Measurements from ENCODE around the gene CBS. TPM values are rescaled to one million over a fixed set of nuclear protein-coding genes. Genes with fewer than 3 reads are reported as not detected.
"Not testable (repeated sequence)": the region's sequence is repeated elsewhere in the genome, so short reads cannot be mapped to it uniquely, and the experiment has no call there.

Gene CBS
- total RNA-seq, 2 donors from 2014 or later: 272 to 303 TPM

GRCh38 chr21:43037918-43038658 is 37.5 kb downstream of the CBS start:
- H3K36me3 Mint-ChIP-seq (ENCODE audit: low read depth); H3K27ac ChIP-seq (ENCODE audit: low read depth, low read length); H3K9ac ChIP-seq (ENCODE audit: extremely low read depth, low read length, poor library complexity, severe bottlenecking); H3K27me3 Mint-ChIP-seq (ENCODE audit: insufficient read depth); H3K27ac Mint-ChIP-seq; H3K4me3 ChIP-seq (ENCODE audit: low read length); H3K4me1 ChIP-seq (ENCODE audit: control insufficient read depth, insufficient read depth, low read length); H3K9me3 Mint-ChIP-seq; DNase-seq; H3K9me3 ChIP-seq (ENCODE audit: control insufficient read depth, low read length); H3K4me3 Mint-ChIP-seq; H3K27me3 ChIP-seq (ENCODE audit: control insufficient read depth, insufficient read depth, low read length, poor library complexity, severe bottlenecking); H3K4me1 Mint-ChIP-seq: not testable (repeated sequence)
- H3K36me3 ChIP-seq (ENCODE audit: control insufficient read depth, insufficient read depth, low read length): peaks cover 18% of the 10 kb centered on the region
- WGBS, 2 experiments (ENCODE audit: insufficient coverage in 1 of 2, insufficient read length in 1 of 2): 90 to 95% methylated on average over 7 to 19 of the region's 19 CpGs

- H3K27ac ChIP-seq (ENCODE audit: low read depth, low read length); H3K4me3 Mint-ChIP-seq; H3K27me3 ChIP-seq (ENCODE audit: control insufficient read depth, insufficient read depth, low read length, poor library complexity, severe bottlenecking); H3K27me3 Mint-ChIP-seq (ENCODE audit: insufficient read depth); H3K9me3 ChIP-seq (ENCODE audit: control insufficient read depth, low read length); H3K4me1 Mint-ChIP-seq; H3K9ac ChIP-seq (ENCODE audit: extremely low read depth, low read length, poor library complexity, severe bottlenecking); H3K4me1 ChIP-seq (ENCODE audit: control insufficient read depth, insufficient read depth, low read length); H3K4me3 ChIP-seq (ENCODE audit: low read length); H3K27ac Mint-ChIP-seq; DNase-seq; H3K9me3 Mint-ChIP-seq: not testable (repeated sequence)
- H3K36me3 ChIP-seq (ENCODE audit: control insufficient read depth, insufficient read depth, low read length): peaks cover 29% of the 10 kb centered on the region
- peaks cover 14% of the 10 kb centered on the region for H3K36me3 Mint-ChIP-seq (ENCODE audit: low read depth)
- no CpG with 5 or more reads among the region's 17 CpGs for WGBS, 2 experiments (ENCODE audit: insufficient coverage in 1 of 2, insufficient read length in 1 of 2)
Observed at GRCh38 chr21:43036889-43037288, 38.7 kb downstream of the CBS start.

GRCh38 chr21:43034826-43035225 is 40.8 kb downstream of the CBS start:
- no peak for DNase-seq
- TF ChIP-seq CTCF (conservative IDR thresholded peaks at IDR 0.05): no peak
- Histone ChIP-seq H3K27ac (ENCODE audit: low read depth, low read length) (no peak overlapping the region), H3K4me3 (ENCODE audit: low read length) (no peak overlapping the region), H3K9ac (ENCODE audit: extremely low read depth, low read length, poor library complexity, severe bottlenecking) (no peak overlapping the region), H3K9me3 (ENCODE audit: control insufficient read depth, low read length) (no peaks in the 10 kb centered on the region), H3K27me3 (ENCODE audit: control insufficient read depth, insufficient read depth, low read length, poor library complexity, severe bottlenecking) (no peaks in the 10 kb centered on the region), H3K4me1 (ENCODE audit: control insufficient read depth, insufficient read depth, low read length) (no peaks in the 10 kb centered on the region), H3K36me3 (ENCODE audit: control insufficient read depth, insufficient read depth, low read length) (peaks cover 46% of the 10 kb centered on the region)
- peaks cover 33% of the 10 kb centered on the region for H3K36me3 Mint-ChIP-seq (ENCODE audit: low read depth)
- no peaks in the 10 kb centered on the region for H3K4me1 Mint-ChIP-seq
- H3K27me3 Mint-ChIP-seq (ENCODE audit: insufficient read depth): no peaks in the 10 kb centered on the region
- H3K27ac Mint-ChIP-seq: no peak overlapping the region
- 93 to 100% methylated on average over 2 to 5 of the region's 5 CpGs for WGBS, 2 experiments (ENCODE audit: insufficient coverage in 1 of 2, insufficient read length in 1 of 2)
- no peak overlapping the region for H3K4me3 Mint-ChIP-seq
- H3K9me3 Mint-ChIP-seq: no peaks in the 10 kb centered on the region

GRCh38 chr21:43034101-43034500 is 41.5 kb downstream of the CBS start:
- no peak for TF ChIP-seq CTCF (conservative IDR thresholded peaks at IDR 0.05)
- Histone ChIP-seq H3K27me3 (ENCODE audit: control insufficient read depth, insufficient read depth, low read length, poor library complexity, severe bottlenecking) (no peaks in the 10 kb centered on the region), H3K4me3 (ENCODE audit: low read length) (no peak overlapping the region), H3K36me3 (ENCODE audit: control insufficient read depth, insufficient read depth, low read length) (peaks cover 50% of the 10 kb centered on the region), H3K4me1 (ENCODE audit: control insufficient read depth, insufficient read depth, low read length) (no peaks in the 10 kb centered on the region), H3K27ac (ENCODE audit: low read depth, low read length) (no peak overlapping the region), H3K9ac (ENCODE audit: extremely low read depth, low read length, poor library complexity, severe bottlenecking) (no peak overlapping the region), H3K9me3 (ENCODE audit: control insufficient read depth, low read length) (no peaks in the 10 kb centered on the region)
- no peak for DNase-seq
- Mint-ChIP-seq H3K9me3 (no peaks in the 10 kb centered on the region), H3K4me3 (no peak overlapping the region), H3K27ac (no peak overlapping the region), H3K36me3 (ENCODE audit: low read depth) (peaks cover 39% of the 10 kb centered on the region), H3K27me3 (ENCODE audit: insufficient read depth) (no peaks in the 10 kb centered on the region), H3K4me1 (no peaks in the 10 kb centered on the region)
- WGBS, 2 experiments (ENCODE audit: insufficient coverage in 1 of 2, insufficient read length in 1 of 2): 92% methylated on average over 1 of the region's 1 CpG; no CpG with 5 or more reads in 1 of the 2 experiments

Data from endodermal cell (in vitro differentiated cells).